IMR-90 (cell line): ENCODE data around the gene EPGN. TPM values are rescaled to one million over a fixed set of nuclear protein-coding genes. Genes with fewer than 3 reads are reported as not detected.
A peak's percentile ranks its signal among the peaks of the same experiment; 100 is the strongest.

Experiments
- ATAC-seq: fragments of 200-7000 bp; cut with Tn5 transposase; 2 replicates; pipeline ENCODE4 v1.9.1; 2020; ENCODE audit warnings: low read depth, mild to moderate bottlenecking, moderate library complexity
- BruUV-seq: library from RNA; stranded (reverse); fragments of 400-500 nt; replicated peaks from 2 replicates; lab custom pipeline; 2021; lab: Mats Ljungman, UMichigan
- CTCF ChIA-PET: fragments of 300-600 bp; formaldehyde crosslinking; extraction: SDS; loops from one replicate; lab custom pipeline; 2021; ENCODE audit warnings: antibody characterized with exemption; lab: Yijun Ruan, JAX
- POLR2A ChIA-PET: fragments of 300-600 bp; sonication (Branson Sonifier 250); formaldehyde crosslinking; loops from one replicate; lab custom pipeline; 2022; ENCODE audit warnings: antibody characterized with exemption; ENCODE audit not compliant: unreplicated experiment; lab: Charles Lee
- DNase-seq: peaks from one replicate; pipeline ENCODE4 v3.0.0; 2013
- H2AFZ ChIP-seq: replicated peaks from 2 replicates; pipeline ENCODE3; 2013; ENCODE audit warnings: low read length, mild to moderate bottlenecking; ENCODE audit not compliant: poor library complexity
- H2AK5ac ChIP-seq: 2 replicates; pipeline ENCODE4 v1.6.1; 2013; ENCODE audit warnings: low read depth, low read length, inconsistent platforms
- H2AK9ac ChIP-seq: replicated peaks from 2 replicates; pipeline ENCODE3; 2013; ENCODE audit warnings: mild to moderate bottlenecking, low read depth, low read length, moderate library complexity; ENCODE audit not compliant: poor library complexity
- H2BK120ac ChIP-seq: 2 replicates; pipeline ENCODE4 v1.6.1; 2013; ENCODE audit warnings: low read depth, low read length, inconsistent platforms
- H2BK15ac ChIP-seq: 3 replicates; pipeline ENCODE4 v1.6.1; 2013; ENCODE audit warnings: low read depth, low read length, inconsistent platforms
- H2BK20ac ChIP-seq: 2 replicates; pipeline ENCODE4 v1.6.1; 2013; ENCODE audit warnings: low read depth, mild to moderate bottlenecking, inconsistent platforms, low read length, moderate library complexity
- H2BK5ac ChIP-seq: 2 replicates; pipeline ENCODE4 v1.6.1; 2013; ENCODE audit warnings: mild to moderate bottlenecking, low read depth, low read length, inconsistent platforms; ENCODE audit not compliant: poor library complexity, severe bottlenecking
- H3K14ac ChIP-seq: replicated peaks from 2 replicates; pipeline ENCODE4 v1.6.1; 2013; ENCODE audit warnings: low read depth, low read length, inconsistent platforms
- H3K18ac ChIP-seq: 2 replicates; pipeline ENCODE4 v1.6.1; 2013; ENCODE audit warnings: low read depth, low read length, control low read depth
- H3K23ac ChIP-seq: 2 replicates; pipeline ENCODE4 v1.6.1; 2013; ENCODE audit warnings: low read depth, low read length, inconsistent platforms
- H3K27ac ChIP-seq: 2 replicates; pipeline ENCODE4 v1.5.1; 2013; ENCODE audit warnings: mild to moderate bottlenecking, control low read depth, low read length; ENCODE audit not compliant: insufficient read depth
- H3K27me3 ChIP-seq: 2 replicates; pipeline ENCODE4 v1.6.1; 2013; ENCODE audit warnings: low read length; ENCODE audit not compliant: control insufficient read depth, insufficient read depth
- H3K36me3 ChIP-seq: 2 replicates; pipeline ENCODE4 v1.6.1; 2013; ENCODE audit warnings: low read length, mixed read lengths; ENCODE audit not compliant: control insufficient read depth, insufficient read depth
- H3K4ac ChIP-seq: 2 replicates; pipeline ENCODE4 v1.6.1; 2013; ENCODE audit warnings: low read depth, low read length, inconsistent platforms
- H3K4me1 ChIP-seq: 2 replicates; pipeline ENCODE4 v1.6.1; 2013; ENCODE audit warnings: low read length, mixed read lengths; ENCODE audit not compliant: control insufficient read depth, insufficient read depth
- H3K4me2 ChIP-seq: 2 replicates; pipeline ENCODE4 v1.6.1; 2013; ENCODE audit warnings: low read depth, mild to moderate bottlenecking, control low read depth, low read length, moderate library complexity
- H3K4me3 ChIP-seq: 2 replicates; pipeline ENCODE4 v1.5.1; 2013; ENCODE audit warnings: low read depth, mild to moderate bottlenecking, control low read depth, low read length, moderate library complexity; ENCODE audit not compliant: insufficient read depth
- H3K56ac ChIP-seq: 2 replicates; pipeline ENCODE4 v1.6.1; 2013; ENCODE audit warnings: low read length, inconsistent platforms; ENCODE audit not compliant: insufficient read depth; ENCODE audit errors: extremely low read depth
- H3K79me1 ChIP-seq, 2 experiments: 2 replicates each; pipeline ENCODE4 v1.6.1; 2013; ENCODE audit warnings: low read length in 2 of 2, inconsistent platforms in 1 of 2, low read depth in 1 of 2
- H3K9ac ChIP-seq: 2 replicates; pipeline ENCODE4 v1.6.1; 2013; ENCODE audit warnings: low read depth, low read length, control low read depth
- H3K9me1 ChIP-seq: 2 replicates; pipeline ENCODE4 v1.6.1; 2013; ENCODE audit warnings: low read length, inconsistent platforms; ENCODE audit not compliant: insufficient read depth
- H3K9me3 ChIP-seq: 2 replicates; pipeline ENCODE4 v1.6.1; 2013; ENCODE audit warnings: low read length; ENCODE audit not compliant: control insufficient read depth, insufficient read depth
- H4K20me1 ChIP-seq: 2 replicates; pipeline ENCODE4 v1.6.1; 2013; ENCODE audit warnings: low read length, inconsistent platforms; ENCODE audit not compliant: insufficient read depth
- H4K5ac ChIP-seq: 2 replicates; pipeline ENCODE4 v1.6.1; 2013; ENCODE audit warnings: mild to moderate bottlenecking, low read depth, low read length, control low read depth
- H4K8ac ChIP-seq, 2 experiments: 2 replicates each; pipeline ENCODE4 v1.6.1; 2013; ENCODE audit warnings: low read depth in 2 of 2, low read length in 2 of 2, control low read depth in 1 of 2, inconsistent platforms in 1 of 2
- H4K91ac ChIP-seq: 2 replicates; pipeline ENCODE4 v1.6.1; 2013; ENCODE audit warnings: low read depth, low read length, inconsistent platforms; ENCODE audit not compliant: insufficient read depth
- CTCF ChIP-seq: conservative IDR thresholded peaks from 2 replicates; pipeline ENCODE4 v1.5.1; 2012; ENCODE audit warnings: mild to moderate bottlenecking, low read depth, low read length, improper control_type of control experiment
- ELK1 ChIP-seq: fragments of 150-350 bp; IDR thresholded peaks from 2 replicates; pipeline ENCODE4 v1.6.1; 2016; ENCODE audit warnings: low read depth, mild to moderate bottlenecking, low read length, moderate library complexity, borderline replicate concordance
- FOS ChIP-seq: fragments of 150-350 bp; IDR thresholded peaks from 2 replicates; pipeline ENCODE4 v1.6.1; 2016; ENCODE audit warnings: low read depth, low read length
- MAFK ChIP-seq: IDR thresholded peaks from 2 replicates; pipeline ENCODE4 v1.6.1; 2012; ENCODE audit warnings: low read depth, low read length, improper control_type of control experiment
- MAZ ChIP-seq: IDR thresholded peaks from 2 replicates; pipeline ENCODE4 v1.6.1; 2012; ENCODE audit warnings: low read depth, mild to moderate bottlenecking, low read length, improper control_type of control experiment, moderate library complexity, borderline replicate concordance
- MXI1 ChIP-seq: IDR thresholded peaks from 2 replicates; pipeline ENCODE4 v1.6.1; 2012; ENCODE audit warnings: low read depth, mild to moderate bottlenecking, low read length, moderate library complexity, borderline replicate concordance
- NFE2L2 ChIP-seq: fragments of 150-350 bp; IDR thresholded peaks from 2 replicates; pipeline ENCODE4 v1.6.1; 2016; ENCODE audit warnings: low read depth, mild to moderate bottlenecking, low read length
- POLR2A ChIP-seq: IDR thresholded peaks from 2 replicates; pipeline ENCODE4 v1.6.1; 2012; ENCODE audit warnings: mild to moderate bottlenecking, low read depth, low read length
- RAD21 ChIP-seq: IDR thresholded peaks from 2 replicates; pipeline ENCODE4 v1.6.1; 2012; ENCODE audit warnings: low read length, improper control_type of control experiment
- RCOR1 ChIP-seq: IDR thresholded peaks from 2 replicates; pipeline ENCODE4 v1.6.1; 2012; ENCODE audit warnings: mild to moderate bottlenecking, low read length, improper control_type of control experiment; ENCODE audit not compliant: insufficient replicate concordance
- USF2 ChIP-seq: fragments of 150-350 bp; IDR thresholded peaks from 2 replicates; pipeline ENCODE4 v1.6.1; 2017; ENCODE audit warnings: mild to moderate bottlenecking, antibody characterized with exemption, low read length, low read depth
- WGBS, 2 experiments: methylation state at CpG; one replicate each; pipeline versions ENCODE4 v1.1.5 to v1.1.7; 2013; ENCODE audit warnings: missing lambda C conversion rate in 2 of 2; ENCODE audit not compliant: insufficient read length in 1 of 2; ENCODE audit errors: extremely low coverage in 2 of 2; 5-methylcytosine and 5-hydroxymethylcytosine counted together
- dilution Hi-C: fragments of 300-500 bp; cut with HindIII; formaldehyde crosslinking; loops from one replicate; pipeline ENCODE4 v1.14.3; 2018; ENCODE audit warnings: low sequenced_read_pairs; ENCODE audit not compliant: unreplicated experiment
- in situ Hi-C: fragments of 300-500 bp; cut with MboI; formaldehyde crosslinking; loops from 3 replicates; pipeline ENCODE4 v1.14.3; 2019; ENCODE audit warnings: low sequenced_read_pairs, inconsistent platforms, mixed read lengths
- intact Hi-C: fragments of 100-400 bp; cut with micrococcal nuclease; formaldehyde crosslinking; loops from 2 replicates; pipeline ENCODE4 v1.10.0; 2022
- polyA plus RNA-seq, 3 experiments: library from polyadenylated mRNA; depleted of rRNA; stranded (reverse); fragments of >200 nt; gene quantifications; 2 replicates each; pipeline ENCODE4 v1.2.3, GENCODE V29; 2012; ENCODE audit warnings: low replicate concordance in 1 of 3
- total RNA-seq: library from RNA; depleted of rRNA; stranded (reverse); fragments of >200 nt; gene quantifications from 2 replicates; pipeline ENCODE4 v1.2.3, GENCODE V29; 2012

The EPGN gene
- total and polyA plus RNA-seq, 2 of the 4 experiments (the other 2 are of a cell fraction): 0.18 TPM; not detected in 1

- no peak for TF ChIP-seq NFE2L2
- TF ChIP-seq ELK1: no peak
- TF ChIP-seq RAD21: no peak
- TF ChIP-seq MXI1: no peak
- TF ChIP-seq USF2: no peak
- no peak for TF ChIP-seq FOS
- no peak for TF ChIP-seq CTCF
- no peak for TF ChIP-seq MAZ
- no peak for TF ChIP-seq MAFK
- TF ChIP-seq RCOR1: no peak
- no peak for TF ChIP-seq POLR2A
These were observed 11.2 kb downstream of the EPGN start for GRCh38 chr4:74319470-74319869.

More at GRCh38 chr4:74319470-74319869, 11.2 kb downstream of the EPGN start:
- Histone ChIP-seq H3K14ac (no peak overlapping the region), H3K79me1 (no peaks in the 10 kb centered on the region), H3K4me2 (no peak overlapping the region), H4K20me1 (no peaks in the 10 kb centered on the region), H3K36me3 (no peaks in the 10 kb centered on the region), H2BK120ac (no peak overlapping the region), H3K9me1 (no peaks in the 10 kb centered on the region), H3K27me3 (peaks cover 4% of the 10 kb centered on the region), H2AK9ac (no peak overlapping the region), H2AFZ (no peak overlapping the region), H2AK5ac (no peak overlapping the region), H3K4me3 (no peak overlapping the region), H3K18ac (no peak overlapping the region), H3K4me1 (no peaks in the 10 kb centered on the region), H4K91ac (no peak overlapping the region), H3K9ac (no peak overlapping the region), H3K9me3 (no peaks in the 10 kb centered on the region), H4K5ac (no peak overlapping the region), H4K8ac (no peak overlapping the region), H3K27ac (no peak overlapping the region), H3K56ac (no peak overlapping the region), H2BK5ac (no peak overlapping the region), H2BK20ac (no peak overlapping the region), H3K4ac (no peak overlapping the region), H2BK15ac (no peak overlapping the region), H3K23ac (no peak overlapping the region)
- intact Hi-C loops (no loop called here), dilution Hi-C loops (no loop called here), in situ Hi-C loops (loop anchor here (25.0 kb wide), 1 partner anchor 657 kb away; no protein-coding TSS in a partner anchor)
- ATAC-seq (peak; percentile 36; the same call in 1 of the 2 replicates), DNase-seq (peak; percentile 34)
- ChIA-PET CTCF (interaction anchor here (0.7 to 2.9 kb wide), 9 partner anchors 33 to 356 kb away, joined by 3 to 29 read pairs (median 4); no protein-coding TSS in a partner anchor), POLR2A (no interaction called here)
- no TSS peak for BruUV-seq
- no CpG with 5 or more reads among the region's 6 CpGs for WGBS, 2 experiments
